HepG2 (cell line): ENCODE measurements around the gene NRGN. TPM values are rescaled to one million over a fixed set of nuclear protein-coding genes. Genes with fewer than 3 reads are reported as not detected.

Source experiments
- ARID3A ChIP-seq: IDR thresholded peaks from 2 replicates; pipeline ENCODE4 v1.6.1; 2012; ENCODE audit warnings: low read depth, low read length, improper control_type of control experiment
- DNMT3B ChIP-seq: conservative IDR thresholded peaks from 2 replicates; pipeline ENCODE4 v1.6.1; 2016; ENCODE audit warnings: missing biosample characterization, control low read depth
- FLYWCH1 ChIP-seq: sonication (generic); formaldehyde crosslinking; IDR thresholded peaks from 2 replicates; pipeline ENCODE4 v1.8.1; 2023; ENCODE audit warnings: mild to moderate bottlenecking, missing genetic modification reagents
- FOXP4 ChIP-seq: sonication (generic); formaldehyde crosslinking; IDR thresholded peaks from 2 replicates; pipeline ENCODE4 v1.4.0; 2020; ENCODE audit warnings: missing genetic modification reagents
- HMGA1 ChIP-seq: sonication (generic); formaldehyde crosslinking; conservative IDR thresholded peaks from 2 replicates; pipeline ENCODE4 v1.4.0; 2020; ENCODE audit warnings: missing genetic modification reagents
- HNF1A ChIP-seq, 2 experiments: sonication (generic) in 1 of 2; formaldehyde crosslinking in 1 of 2; IDR thresholded peaks; 2 replicates each; pipeline versions ENCODE4 v1.4.0 to v1.6.1; 2016 to 2020; ENCODE audit warnings: borderline replicate concordance in 1 of 2, low read depth in 1 of 2, mild to moderate bottlenecking in 1 of 2, missing genetic modification reagents in 1 of 2
- HNRNPK ChIP-seq: fragments of 200-400 bp; formaldehyde crosslinking; IDR thresholded peaks from 2 replicates; pipeline ENCODE4 v1.6.1; 2018; ENCODE audit warnings: low read length, low read depth, moderate library complexity, mild to moderate bottlenecking; ENCODE audit not compliant: poor library complexity, severe bottlenecking
- HNRNPL ChIP-seq: fragments of 200-400 bp; formaldehyde crosslinking; IDR thresholded peaks from 2 replicates; pipeline ENCODE4 v1.6.1; 2017; ENCODE audit warnings: mild to moderate bottlenecking, low read depth, low read length
- KDM6A ChIP-seq: IDR thresholded peaks from 2 replicates; pipeline ENCODE4 v1.6.1; 2016; ENCODE audit warnings: low read depth
- SIN3B ChIP-seq: fragments of 150-350 bp; IDR thresholded peaks from 2 replicates; pipeline ENCODE4 v1.6.1; 2014; ENCODE audit warnings: low read length
- TP53 ChIP-seq: sonication (generic); formaldehyde crosslinking; conservative IDR thresholded peaks from 2 replicates; pipeline ENCODE4 v1.4.0; 2020; ENCODE audit warnings: missing genetic modification reagents
- ZGPAT ChIP-seq: IDR thresholded peaks from 2 replicates; pipeline ENCODE4 v1.6.1; 2016; ENCODE audit warnings: mild to moderate bottlenecking
- ZNF460 ChIP-seq: sonication (generic); formaldehyde crosslinking; IDR thresholded peaks from 2 replicates; pipeline ENCODE4 v1.5.1; 2020; ENCODE audit warnings: missing genetic modification reagents, mild to moderate bottlenecking, borderline replicate concordance
- ZNF546 ChIP-seq: sonication (generic); formaldehyde crosslinking; conservative IDR thresholded peaks from 2 replicates; pipeline ENCODE4 v1.8.1; 2023; ENCODE audit warnings: mild to moderate bottlenecking, missing genetic modification reagents
- ZNF589 ChIP-seq: sonication (generic); formaldehyde crosslinking; conservative IDR thresholded peaks from 2 replicates; pipeline ENCODE4 v1.8.0; 2022; ENCODE audit warnings: mild to moderate bottlenecking, moderate library complexity, missing genetic modification reagents
- ZNF790 ChIP-seq: sonication (generic); formaldehyde crosslinking; IDR thresholded peaks from 2 replicates; pipeline ENCODE4 v1.8.0; 2022; ENCODE audit warnings: missing genetic modification reagents, mild to moderate bottlenecking, borderline replicate concordance
- ZNF891 ChIP-seq: sonication (generic); formaldehyde crosslinking; IDR thresholded peaks from 2 replicates; pipeline ENCODE4 v1.5.0; 2020; ENCODE audit warnings: mild to moderate bottlenecking, missing genetic modification reagents
- ZSCAN29 ChIP-seq: sonication (generic); formaldehyde crosslinking; conservative IDR thresholded peaks from 2 replicates; pipeline ENCODE4 v1.4.0; 2020; ENCODE audit warnings: mild to moderate bottlenecking, missing genetic modification reagents
- polyA plus RNA-seq, 8 experiments: library from polyadenylated mRNA; depleted of rRNA in 3 of 8; stranded (reverse) in 7 of 8; unstranded in 1 of 8; fragments of >200 nt; fragmentation: Illumina TruSeq in 4 of 8; extraction: Trizol in 4 of 8; gene quantifications; 2 replicates each; pipeline versions ENCODE4 v1.2.1 to v1.2.3, GENCODE V29; 2011 to 2016; ENCODE audit warnings: low read depth in 4 of 8, missing spikeins in 1 of 8, mixed read lengths in 1 of 8; ENCODE audit not compliant: insufficient read depth in 1 of 8
- total RNA-seq, 5 experiments: library from RNA; depleted of rRNA; stranded (reverse); fragments of >200 nt; fragmentation: Illumina TruSeq; extraction: Trizol; gene quantifications; 2 replicates each; pipeline ENCODE4 v1.2.3, GENCODE V29; 2016; ENCODE audit warnings: low read depth in 1 of 5

Gene NRGN
- total and polyA plus RNA-seq, 2 of the 13 experiments (the other 11 are each of a cell fraction or from before 2014, with no cell fraction given), result 0.22 TPM; not detected in 1

GRCh38 chr11:124751741-124752470, 12.2 kb downstream of the NRGN start, which contains the start of gene VSIG2 (continued):
- TF ChIP-seq ZNF891 (CRISPR knock-in tag), result no peak
- 0 out of 2 replicates have a peak, but pooled peaks have one; percentile 22 for TF ChIP-seq FOXP4 (CRISPR knock-in tag)
- no peak for TF ChIP-seq TP53 (CRISPR knock-in tag)
- peak; percentile 58; the same call in 1 of the 2 replicates for TF ChIP-seq ZGPAT (CRISPR knock-in tag)
- no peak for TF ChIP-seq ZNF546
- no peak for TF ChIP-seq ZNF460 (CRISPR knock-in tag)
- TF ChIP-seq ZSCAN29, result no peak
- TF ChIP-seq ZNF589 (CRISPR knock-in tag), result no peak
- no peak for TF ChIP-seq HNF1A (IDR thresholded peaks at IDR 0.05; ENCODE audit: low read depth)
- no peak for TF ChIP-seq HNF1A (CRISPR knock-in tag; IDR thresholded peaks at IDR 0.05; ENCODE audit: borderline replicate concordance)
- no peak for TF ChIP-seq ARID3A
- TF ChIP-seq ZNF790 (CRISPR knock-in tag), result no peak
- no peak for TF ChIP-seq KDM6A (CRISPR knock-in tag)
- peak; percentile 64; the same call in 1 of the 2 replicates for TF ChIP-seq HNRNPL
- no peak for TF ChIP-seq HMGA1 (CRISPR knock-in tag)
- TF ChIP-seq FLYWCH1, result no peak
- no peak for TF ChIP-seq SIN3B
- TF ChIP-seq DNMT3B, result no peak
- TF ChIP-seq HNRNPK, result no peak
